Coronary artery (tissue), 2 donors: ENCODE measurements around the gene TMEM87A.

Experiments used
- DNase-seq: peaks from one replicate; pipeline ENCODE4 v3.0.0-alpha.2; 2017; ENCODE audit warnings: low spot score
- H3K27ac ChIP-seq, 2 donors: fragments of 200-600 bp; sonication (generic); one replicate each; pipeline ENCODE4 v1.5.1; 2016 to 2019
- H3K4me3 ChIP-seq: fragments of 200-600 bp; sonication (generic); 2 replicates; pipeline ENCODE4 v1.5.1; 2016; ENCODE audit warnings: mild to moderate bottlenecking, moderate library complexity
- TF ChIP-seq, protein P1 (sequence below): fragments of 200-600 bp; sonication (generic); IDR thresholded peaks from one replicate; pipeline ENCODE4 v1.5.1; 2019; ENCODE audit warnings: antibody characterized with exemption

The TMEM87A gene

DNA sequence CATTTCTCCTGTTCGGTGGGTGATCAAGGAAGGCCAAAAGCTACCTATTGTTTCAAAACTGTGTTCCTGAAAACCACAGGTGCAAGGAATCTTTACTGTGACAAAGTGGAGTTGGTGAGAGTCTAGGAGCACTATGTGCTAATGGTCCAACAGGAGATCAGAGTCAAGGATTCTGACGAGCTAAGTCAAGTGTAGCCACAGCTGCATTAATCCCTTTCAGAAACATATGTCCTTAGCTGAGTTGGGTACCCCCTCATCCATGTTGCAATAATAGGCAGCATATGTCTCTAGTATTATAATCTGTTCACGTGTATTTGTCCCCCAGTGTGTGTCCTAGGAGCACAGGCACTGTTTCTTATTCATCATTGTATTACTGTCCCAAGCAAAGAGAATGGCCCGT is 66.8 kb downstream of the TMEM87A start:
- no peak overlapping the region for H3K27ac ChIP-seq
- TF ChIP-seq, protein P1, sequence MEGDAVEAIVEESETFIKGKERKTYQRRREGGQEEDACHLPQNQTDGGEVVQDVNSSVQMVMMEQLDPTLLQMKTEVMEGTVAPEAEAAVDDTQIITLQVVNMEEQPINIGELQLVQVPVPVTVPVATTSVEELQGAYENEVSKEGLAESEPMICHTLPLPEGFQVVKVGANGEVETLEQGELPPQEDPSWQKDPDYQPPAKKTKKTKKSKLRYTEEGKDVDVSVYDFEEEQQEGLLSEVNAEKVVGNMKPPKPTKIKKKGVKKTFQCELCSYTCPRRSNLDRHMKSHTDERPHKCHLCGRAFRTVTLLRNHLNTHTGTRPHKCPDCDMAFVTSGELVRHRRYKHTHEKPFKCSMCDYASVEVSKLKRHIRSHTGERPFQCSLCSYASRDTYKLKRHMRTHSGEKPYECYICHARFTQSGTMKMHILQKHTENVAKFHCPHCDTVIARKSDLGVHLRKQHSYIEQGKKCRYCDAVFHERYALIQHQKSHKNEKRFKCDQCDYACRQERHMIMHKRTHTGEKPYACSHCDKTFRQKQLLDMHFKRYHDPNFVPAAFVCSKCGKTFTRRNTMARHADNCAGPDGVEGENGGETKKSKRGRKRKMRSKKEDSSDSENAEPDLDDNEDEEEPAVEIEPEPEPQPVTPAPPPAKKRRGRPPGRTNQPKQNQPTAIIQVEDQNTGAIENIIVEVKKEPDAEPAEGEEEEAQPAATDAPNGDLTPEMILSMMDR = no peak
- peak overlapping the region; percentile 2 for H3K4me3 ChIP-seq
- DNase-seq = no peak

DNA sequence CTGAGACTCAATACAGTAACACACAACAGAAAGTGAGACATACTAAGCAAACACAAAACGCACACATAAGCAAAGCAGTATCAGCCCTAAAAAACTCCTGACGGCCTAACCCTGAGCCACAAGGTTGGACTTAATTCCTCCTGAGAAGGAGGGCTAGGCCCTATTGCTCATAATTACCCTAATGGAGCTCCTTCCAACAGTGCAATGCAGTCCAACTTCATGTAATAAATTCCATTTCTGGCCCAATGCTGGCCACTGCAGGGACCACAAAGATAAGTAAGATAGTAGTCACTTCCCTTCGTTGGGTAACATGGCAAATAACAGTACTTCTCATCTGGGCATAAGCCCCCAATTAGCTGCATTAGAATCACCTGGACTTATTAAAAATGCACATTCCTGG is 69.3 kb downstream of the TMEM87A start:
- Histone ChIP-seq H3K4me3 (no peak overlapping the region), H3K27ac (no peak overlapping the region)
- DNase-seq = no peak
- TF ChIP-seq, protein P1 = no peak

DNA sequence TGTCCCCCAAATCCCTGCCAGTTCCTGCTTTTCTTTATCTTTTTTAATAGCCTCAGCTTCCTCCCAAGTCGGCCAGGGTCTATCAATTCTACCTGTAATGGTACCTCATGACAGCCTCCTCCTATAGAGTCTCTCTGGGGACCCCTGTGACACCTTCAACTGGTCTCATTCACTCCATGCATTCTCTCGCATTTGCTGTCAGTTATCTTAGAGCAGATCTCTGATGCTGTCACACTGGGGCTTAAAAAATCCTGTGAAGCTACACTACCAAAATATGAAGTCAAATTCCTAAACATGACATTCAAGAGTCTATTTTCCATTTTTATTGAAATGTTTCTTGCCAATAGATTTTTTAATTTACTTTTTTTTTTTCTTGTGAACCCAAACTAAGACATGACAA is 70.6 kb downstream of the TMEM87A start:
- Histone ChIP-seq H3K27ac (no peak overlapping the region), H3K4me3 (no peak overlapping the region)
- DNase-seq = no peak
- TF ChIP-seq, protein P1 = no peak

- Histone ChIP-seq H3K4me3 (no peak overlapping the region), H3K27ac (no peak overlapping the region)
- DNase-seq = no peak
- TF ChIP-seq, protein P1 = no peak
Observed at GRCh38 chr15:42201801-42202200, 71.4 kb downstream of the TMEM87A start.

- TF ChIP-seq, protein P1 = no peak
- Histone ChIP-seq H3K27ac (no peak overlapping the region), H3K4me3 (no peak overlapping the region)
- no peak for DNase-seq
Observed at GRCh38 chr15:42199126-42199525, 74.1 kb downstream of the TMEM87A start.

DNA sequence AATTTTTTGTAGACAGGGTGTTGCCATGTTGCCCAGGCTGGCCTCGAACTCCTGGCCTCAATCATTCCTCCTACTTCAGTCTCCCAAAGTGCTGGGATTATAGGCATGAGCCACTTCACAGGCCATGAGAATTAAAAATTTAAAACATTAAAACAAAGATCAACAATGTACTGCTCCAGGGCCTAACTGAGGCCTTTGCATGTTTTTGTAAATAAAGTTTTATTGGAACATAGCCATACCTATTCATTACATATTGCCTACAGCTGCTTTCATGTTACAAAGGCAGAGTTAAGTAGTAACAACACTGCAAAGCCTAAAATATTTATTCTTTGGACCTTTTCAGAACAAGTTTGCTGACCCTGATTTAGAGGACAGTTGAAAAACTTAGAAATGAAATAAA is 74.7 kb downstream of the TMEM87A start:
- DNase-seq = no peak
- Histone ChIP-seq H3K4me3 (no peak overlapping the region), H3K27ac (no peak overlapping the region)
- TF ChIP-seq, protein P1 = no peak

DNA sequence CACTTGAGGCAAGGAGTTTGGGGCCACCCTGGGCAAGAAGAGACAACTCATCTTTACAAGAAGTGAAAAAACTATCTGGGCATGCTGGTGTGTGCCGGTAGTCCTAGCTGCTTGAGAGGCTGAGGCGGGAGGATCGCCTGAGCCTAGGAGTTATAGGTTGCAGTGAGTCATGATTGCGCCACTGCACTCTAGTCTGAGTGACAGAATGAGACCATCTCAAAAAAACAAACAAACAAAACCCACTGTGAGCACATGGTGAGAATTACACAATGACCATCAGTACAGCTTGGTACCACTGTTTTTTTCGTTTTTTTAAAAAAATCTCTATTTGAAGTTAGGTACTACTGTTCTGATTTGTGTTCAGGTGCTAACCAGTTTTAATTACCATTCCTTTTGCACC is 78.7 kb downstream of the TMEM87A start:
- TF ChIP-seq, protein P1 = no peak

More for the DNA sequence above, 78.7 kb downstream of the TMEM87A start:
- Histone ChIP-seq H3K27ac (no peak overlapping the region), H3K4me3 (no peak overlapping the region)
- no peak for DNase-seq
